ENCODE measurements around the gene GLIS1.

GRCh38 chr1:53769184-53769583 lies 30.2 kb upstream of the GLIS1 start:
- TF ChIP-seq CTCF (conservative IDR thresholded peaks at IDR 0.05), result no peak
- TF ChIP-seq ZFX (IDR thresholded peaks at IDR 0.05), result no peak
